A549 (cell line): ENCODE results near the gene CTDP1. TPM values are rescaled to one million over a fixed set of nuclear protein-coding genes. Genes with fewer than 3 reads are reported as not detected.

Source experiments
- ATAC-seq, 2 experiments: fragments of 200-7000 bp in 1 of 2; fragments of >200 bp in 1 of 2; cut with Nextera tagmentation in 1 of 2; cut with Tn5 transposase in 1 of 2; 3 replicates each; pipeline versions ENCODE4 v1.8.0 to v1.9.1; 2018 to 2020; ENCODE audit warnings: mild to moderate bottlenecking in 1 of 2, moderate library complexity in 1 of 2
- CTCF ChIA-PET: fragments of 300-600 bp; sonication (Branson Sonifier 250); formaldehyde crosslinking; extraction: SDS; loops from one replicate; lab custom pipeline; 2021; ENCODE audit warnings: antibody characterized with exemption, inconsistent platforms; lab: Yijun Ruan, JAX
- POLR2A ChIA-PET: fragments of 350-600 bp; formaldehyde crosslinking; extraction: SDS; loops from one replicate; lab custom pipeline; 2021; ENCODE audit warnings: antibody characterized with exemption, inconsistent platforms; lab: Yijun Ruan, JAX
- DNase-seq, 2 experiments: peaks; one replicate each; pipeline versions ENCODE4 v3.0.0 to v3.0.0-alpha.2; 2011 to 2016; ENCODE audit warnings: low read depth in 1 of 2, low spot score in 1 of 2
- FAIRE-seq: peaks from 2 replicates; lab custom pipeline; 2011; peaks lifted over from hg19 to GRCh38; lab: Jason Lieb, UNC
- H3K27ac ChIP-seq, 2 experiments: fragments of >200 bp; sonication (Bioruptor Twin); formaldehyde crosslinking; 3 replicates each; pipeline ENCODE4 v1.5.1; 2016 to 2017
- H3K4me1 ChIP-seq: fragments of >200 bp; sonication (Bioruptor Twin); formaldehyde crosslinking; 3 replicates; pipeline ENCODE4 v1.6.1; 2016
- H3K4me2 ChIP-seq: fragments of >200 bp; sonication (Bioruptor Twin); formaldehyde crosslinking; 3 replicates; pipeline ENCODE4 v1.6.1; 2016
- H3K4me3 ChIP-seq: fragments of >200 bp; sonication (Bioruptor Twin); formaldehyde crosslinking; 3 replicates; pipeline ENCODE4 v1.5.1; 2016
- H3K9me3 ChIP-seq: fragments of >200 bp; sonication (Bioruptor Twin); formaldehyde crosslinking; 3 replicates; pipeline ENCODE4 v1.6.1; 2016
- BHLHE40 ChIP-seq: IDR thresholded peaks from 2 replicates; pipeline ENCODE4 v1.6.1; 2012; ENCODE audit warnings: low read depth, low read length, inconsistent platforms
- CBX2 ChIP-seq: fragments of 200-600 bp; sonication (generic); IDR thresholded peaks from 2 replicates; pipeline ENCODE4 v1.6.1; 2016; ENCODE audit warnings: low read depth, mild to moderate bottlenecking, borderline replicate concordance
- CBX8 ChIP-seq: fragments of 200-600 bp; sonication (generic); IDR thresholded peaks from 2 replicates; pipeline ENCODE4 v1.6.1; 2016
- ESRRA ChIP-seq: fragments of 150-350 bp; IDR thresholded peaks from 2 replicates; pipeline ENCODE4 v1.6.1; 2014; ENCODE audit warnings: mild to moderate bottlenecking, low read length, borderline replicate concordance
- HDAC2 ChIP-seq: fragments of 200-600 bp; sonication (generic); IDR thresholded peaks from 2 replicates; pipeline ENCODE4 v1.6.1; 2016
- HEYL ChIP-seq: fragments of 250-450 bp; sonication (Bioruptor Pico); IDR thresholded peaks from 2 replicates; pipeline ENCODE4 v1.8.0; 2021; ENCODE audit warnings: mild to moderate bottlenecking, moderate library complexity
- HOXA7 ChIP-seq: fragments of 250-450 bp; sonication (Bioruptor Pico); IDR thresholded peaks from 2 replicates; pipeline ENCODE4 v1.5.0; 2020; ENCODE audit warnings: mild to moderate bottlenecking, moderate library complexity
- JUN ChIP-seq, 2 experiments: fragments of >200 bp; sonication (Bioruptor Twin); formaldehyde crosslinking; IDR thresholded peaks; 2 replicates in 1 of 2; 3 replicates in 1 of 2; pipeline ENCODE4 v1.6.1; 2016 to 2017
- KDM5A ChIP-seq: fragments of 200-600 bp; sonication (generic); IDR thresholded peaks from 2 replicates; pipeline ENCODE4 v1.6.1; 2016; ENCODE audit warnings: antibody characterized with exemption, mild to moderate bottlenecking
- MAFK ChIP-seq: fragments of 450-650 bp; IDR thresholded peaks from 2 replicates; pipeline ENCODE4 v1.6.1; 2014; ENCODE audit not compliant: partially characterized antibody
- MYC ChIP-seq: IDR thresholded peaks from 2 replicates; pipeline ENCODE4 v1.6.1; 2012; ENCODE audit warnings: mild to moderate bottlenecking, inconsistent platforms, low read length, improper control_type of control experiment, borderline replicate concordance
- NFE2L2 ChIP-seq: fragments of 150-350 bp; conservative IDR thresholded peaks from 2 replicates; pipeline ENCODE4 v1.6.1; 2014; ENCODE audit warnings: low read length
- NPAS2 ChIP-seq: fragments of 250-450 bp; sonication (Bioruptor Pico); IDR thresholded peaks from 2 replicates; pipeline ENCODE4 v1.8.0; 2022; ENCODE audit warnings: mild to moderate bottlenecking, moderate library complexity, borderline replicate concordance
- POLR2A ChIP-seq: IDR thresholded peaks from 2 replicates; pipeline ENCODE4 v1.6.1; 2012; ENCODE audit warnings: mild to moderate bottlenecking, low read length
- POLR2AphosphoS2 ChIP-seq: conservative IDR thresholded peaks from 2 replicates; pipeline ENCODE4 v1.6.1; 2012; ENCODE audit warnings: low read length, improper control_type of control experiment, inconsistent platforms
- RFX5 ChIP-seq: fragments of 450-650 bp; IDR thresholded peaks from 2 replicates; pipeline ENCODE4 v1.7.1; 2014; ENCODE audit warnings: antibody characterized with exemption, mild to moderate bottlenecking, moderate library complexity
- RNF2 ChIP-seq: fragments of 200-600 bp; sonication (generic); IDR thresholded peaks from 2 replicates; pipeline ENCODE4 v1.6.1; 2016; ENCODE audit warnings: low read depth, mild to moderate bottlenecking, antibody characterized with exemption, moderate library complexity, borderline replicate concordance
- SREBF2 ChIP-seq: fragments of 450-650 bp; IDR thresholded peaks from 2 replicates; pipeline ENCODE4 v1.6.1; 2014; ENCODE audit warnings: mild to moderate bottlenecking, moderate library complexity
- TFCP2L1 ChIP-seq: fragments of 250-450 bp; sonication (Bioruptor Pico); IDR thresholded peaks from 2 replicates; pipeline ENCODE4 v1.5.0; 2021; ENCODE audit warnings: mild to moderate bottlenecking
- ZFP36 ChIP-seq: fragments of 450-650 bp; IDR thresholded peaks from 2 replicates; pipeline ENCODE4 v1.6.1; 2014; ENCODE audit warnings: borderline replicate concordance; ENCODE audit not compliant: partially characterized antibody
- ZNF302 ChIP-seq: fragments of 250-450 bp; sonication (Bioruptor Pico); IDR thresholded peaks from 2 replicates; pipeline ENCODE4 v1.9.0; 2021; ENCODE audit warnings: inconsistent platforms, mild to moderate bottlenecking, moderate library complexity
- WGBS: methylation state at CpG from one replicate; pipeline ENCODE4 v1.1.6; 2017; ENCODE audit errors: missing lambda C conversion rate; 5-methylcytosine and 5-hydroxymethylcytosine counted together
- polyA plus RNA-seq, 4 experiments: library from polyadenylated mRNA; depleted of rRNA in 3 of 4; stranded (reverse); fragments of >200 nt; fragmentation: RNase III in 1 of 4; extraction: RNeasy Plus Mini Kit Qiagen cat#74134 plus additional on column Dnase treatment in 1 of 4; gene quantifications; 2 replicates in 3 of 4; 3 replicates in 1 of 4; pipeline ENCODE4 v1.2.3, GENCODE V29; 2011 to 2017
- TF ChIP-seq, protein P1 (sequence below): IDR thresholded peaks from 2 replicates; pipeline ENCODE4 v1.6.1; 2012; ENCODE audit warnings: low read depth, borderline replicate concordance
- TF ChIP-seq, protein P2 (sequence below): fragments of >200 bp; sonication (Bioruptor Twin); formaldehyde crosslinking; IDR thresholded peaks from 2 replicates; pipeline ENCODE4 v1.6.1; 2016
- TF ChIP-seq, protein P3 (sequence below): IDR thresholded peaks from 2 replicates; pipeline ENCODE4 v1.6.1; 2012
- TF ChIP-seq, protein P4 (sequence below): fragments of 250-450 bp; sonication (Bioruptor Pico); IDR thresholded peaks from 2 replicates; pipeline ENCODE4 v1.5.0; 2021; ENCODE audit warnings: mild to moderate bottlenecking, moderate library complexity, borderline replicate concordance

The CTDP1 gene
- polyA plus RNA-seq, 2 of the 4 experiments (the other 2 are of a cell fraction): 6.8 to 12.1 TPM

DNA sequence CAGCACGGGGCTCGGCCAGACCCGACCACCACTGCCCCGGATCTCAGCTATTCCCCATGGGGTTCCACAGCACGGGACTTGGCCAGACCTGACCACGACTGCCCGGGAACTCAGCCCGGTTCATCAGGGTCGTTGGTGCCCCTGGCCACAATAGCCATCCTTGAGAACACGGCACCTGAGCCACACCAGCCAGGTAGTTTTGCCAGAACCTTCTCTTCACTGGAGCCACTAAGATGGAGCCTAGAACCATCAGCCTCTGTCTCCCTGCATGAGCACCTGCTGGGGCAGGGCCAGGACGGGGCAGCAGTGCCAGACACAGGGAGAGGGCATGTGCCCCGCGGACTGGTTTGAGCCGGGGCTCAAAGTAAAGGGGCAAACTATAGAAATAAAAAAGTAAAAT is 106.7 kb downstream of the CTDP1 start:
- no peaks in the 10 kb centered on the region for H3K9me3 ChIP-seq
- FAIRE-seq (no peak), DNase-seq (no peak), ATAC-seq (no peak)
- WGBS: 65% methylated on average over 4 of the region's 14 CpGs
- H3K27ac ChIP-seq: no peak overlapping the region
- ChIA-PET CTCF (interaction anchor here (1.0 kb wide), 1 partner anchor 11 kb away, joined by 3 read pairs; no protein-coding TSS in a partner anchor), POLR2A (no interaction called here)
- H3K4me3 ChIP-seq: no peak overlapping the region
- no peak for TF ChIP-seq HEYL (CRISPR knock-in tag)
- TF ChIP-seq BHLHE40: no peak
- TF ChIP-seq RNF2: no peak
- TF ChIP-seq POLR2AphosphoS2: no peak
- TF ChIP-seq, protein P1, sequence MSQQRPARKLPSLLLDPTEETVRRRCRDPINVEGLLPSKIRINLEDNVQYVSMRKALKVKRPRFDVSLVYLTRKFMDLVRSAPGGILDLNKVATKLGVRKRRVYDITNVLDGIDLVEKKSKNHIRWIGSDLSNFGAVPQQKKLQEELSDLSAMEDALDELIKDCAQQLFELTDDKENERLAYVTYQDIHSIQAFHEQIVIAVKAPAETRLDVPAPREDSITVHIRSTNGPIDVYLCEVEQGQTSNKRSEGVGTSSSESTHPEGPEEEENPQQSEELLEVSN: no peak
- TF ChIP-seq, protein P2, sequence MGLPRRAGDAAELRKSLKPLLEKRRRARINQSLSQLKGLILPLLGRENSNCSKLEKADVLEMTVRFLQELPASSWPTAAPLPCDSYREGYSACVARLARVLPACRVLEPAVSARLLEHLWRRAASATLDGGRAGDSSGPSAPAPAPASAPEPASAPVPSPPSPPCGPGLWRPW: no peak
- TF ChIP-seq HOXA7 (CRISPR knock-in tag): no peak
- TF ChIP-seq KDM5A: no peak
- no peaks in the 10 kb centered on the region; the same call in 2 of the 3 replicates for H3K4me1 ChIP-seq
- no peak overlapping the region for H3K4me2 ChIP-seq

DNA sequence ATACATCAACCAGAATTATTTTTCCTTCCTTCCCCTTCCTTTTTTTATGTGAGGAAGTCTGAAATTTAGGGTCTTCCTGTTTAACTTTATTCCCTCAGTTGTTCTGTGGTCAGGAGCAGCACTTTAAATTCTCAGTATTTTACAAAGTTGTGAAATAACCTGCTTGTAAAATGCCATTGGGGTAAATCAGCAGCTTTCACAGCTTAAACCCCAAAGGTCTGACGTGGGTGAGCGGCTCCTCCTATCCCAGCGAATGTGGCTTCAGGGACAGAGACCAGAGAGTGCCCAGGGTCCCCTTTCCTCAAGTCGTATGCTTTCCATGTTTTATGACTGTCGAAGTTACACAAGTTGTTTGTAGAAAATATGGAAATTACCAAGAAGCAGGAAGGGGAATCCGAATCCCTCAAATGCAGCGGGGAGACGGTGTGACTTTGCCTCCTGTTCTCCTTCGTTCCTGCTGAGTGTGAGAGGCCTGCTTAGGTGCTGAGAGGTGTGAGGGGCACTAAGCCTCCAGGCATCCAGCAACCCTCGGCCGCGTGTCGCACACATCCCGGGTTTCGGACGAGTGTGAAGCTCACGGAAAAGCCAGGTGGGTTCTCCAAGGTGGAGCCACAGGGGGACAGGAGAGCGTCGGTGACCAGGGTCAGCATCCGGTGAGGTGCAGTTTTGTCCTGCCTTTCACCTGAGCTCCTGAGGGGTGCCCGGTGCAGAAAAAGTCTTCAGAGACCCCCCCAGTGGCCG is 107.4 kb downstream of the CTDP1 start:
- no peak for ATAC-seq
- H3K9me3 ChIP-seq: no peaks in the 10 kb centered on the region
- no peak for DNase-seq
- no peak for FAIRE-seq
- TF ChIP-seq NPAS2 (CRISPR knock-in tag): no peak
- TF ChIP-seq ZFP36: no peak
- no peak overlapping the region for H3K4me2 ChIP-seq
- 56% methylated on average over 22 of the region's 22 CpGs for WGBS
- ChIA-PET CTCF (interaction anchor here (1.0 kb wide), 1 partner anchor 10 kb away, joined by 3 read pairs; no protein-coding TSS in a partner anchor), POLR2A (no interaction called here)
- H3K27ac ChIP-seq: no peak overlapping the region
- no peak overlapping the region for H3K4me3 ChIP-seq
- H3K4me1 ChIP-seq: peaks cover 3% of the 10 kb centered on the region; the same call in 1 of the 3 replicates

DNA sequence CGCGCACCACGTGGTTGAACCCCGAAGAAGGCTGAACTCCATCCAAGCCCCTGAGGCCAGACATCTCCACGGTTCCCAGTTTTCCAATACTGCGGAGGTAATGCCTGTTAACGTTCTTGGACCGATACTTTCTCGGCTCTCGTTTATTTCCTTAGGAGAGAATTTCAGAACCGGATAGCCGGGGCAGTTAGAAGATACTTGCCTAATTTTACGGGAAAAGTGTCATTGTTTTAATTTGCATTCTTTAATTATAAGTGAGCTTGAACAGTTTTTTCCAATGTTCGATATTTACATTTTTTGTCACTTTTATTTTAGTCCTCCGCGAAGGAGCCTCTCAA is 107.9 kb downstream of the CTDP1 start:
- WGBS: 82% methylated on average over 16 of the region's 16 CpGs
- H3K27ac ChIP-seq: no peak overlapping the region
- no peak for ATAC-seq
- H3K4me1 ChIP-seq: peaks cover 7% of the 10 kb centered on the region; the same call in 1 of the 3 replicates
- POLR2A ChIA-PET: no interaction called here
- DNase-seq: no peak
- H3K4me2 ChIP-seq: no peak overlapping the region
- H3K4me3 ChIP-seq: no peak overlapping the region
- TF ChIP-seq MAFK (no peak), POLR2AphosphoS2 (no peak), RFX5 (no peak), CBX2 (no peak), POLR2A (no peak), TFCP2L1 (CRISPR knock-in tag) (no peak), HDAC2 (no peak), MYC (no peak), CBX8 (no peak), ESRRA (no peak), JUN (IDR thresholded peaks at IDR 0.05) (no peak), ZNF302 (CRISPR knock-in tag) (no peak), NFE2L2 (no peak), BHLHE40 (no peak), HOXA7 (CRISPR knock-in tag) (no peak), SREBF2 (no peak)
- TF ChIP-seq, protein P1: no peak
- TF ChIP-seq, protein P3, sequence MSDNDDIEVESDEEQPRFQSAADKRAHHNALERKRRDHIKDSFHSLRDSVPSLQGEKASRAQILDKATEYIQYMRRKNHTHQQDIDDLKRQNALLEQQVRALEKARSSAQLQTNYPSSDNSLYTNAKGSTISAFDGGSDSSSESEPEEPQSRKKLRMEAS: no peak
- TF ChIP-seq, protein P4, sequence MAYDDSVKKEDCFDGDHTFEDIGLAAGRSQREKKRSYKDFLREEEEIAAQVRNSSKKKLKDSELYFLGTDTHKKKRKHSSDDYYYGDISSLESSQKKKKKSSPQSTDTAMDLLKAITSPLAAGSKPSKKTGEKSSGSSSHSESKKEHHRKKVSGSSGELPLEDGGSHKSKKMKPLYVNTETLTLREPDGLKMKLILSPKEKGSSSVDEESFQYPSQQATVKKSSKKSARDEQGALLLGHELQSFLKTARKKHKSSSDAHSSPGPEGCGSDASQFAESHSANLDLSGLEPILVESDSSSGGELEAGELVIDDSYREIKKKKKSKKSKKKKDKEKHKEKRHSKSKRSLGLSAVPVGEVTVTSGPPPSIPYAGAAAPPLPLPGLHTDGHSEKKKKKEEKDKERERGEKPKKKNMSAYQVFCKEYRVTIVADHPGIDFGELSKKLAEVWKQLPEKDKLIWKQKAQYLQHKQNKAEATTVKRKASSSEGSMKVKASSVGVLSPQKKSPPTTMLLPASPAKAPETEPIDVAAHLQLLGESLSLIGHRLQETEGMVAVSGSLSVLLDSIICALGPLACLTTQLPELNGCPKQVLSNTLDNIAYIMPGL (CRISPR knock-in tag): no peak
- CTCF ChIA-PET: no interaction called here
- FAIRE-seq: no peak
- H3K9me3 ChIP-seq: no peaks in the 10 kb centered on the region
